GM19193 (cell line): Measurements from ENCODE around the gene IRAK1.

Experiments
- POLR2A ChIP-seq: IDR thresholded peaks from 4 replicates; pipeline ENCODE4 v1.6.1; 2011; ENCODE audit not compliant: insufficient read depth, insufficient read length; ENCODE audit errors: extremely low read depth

The IRAK1 gene

DNA sequence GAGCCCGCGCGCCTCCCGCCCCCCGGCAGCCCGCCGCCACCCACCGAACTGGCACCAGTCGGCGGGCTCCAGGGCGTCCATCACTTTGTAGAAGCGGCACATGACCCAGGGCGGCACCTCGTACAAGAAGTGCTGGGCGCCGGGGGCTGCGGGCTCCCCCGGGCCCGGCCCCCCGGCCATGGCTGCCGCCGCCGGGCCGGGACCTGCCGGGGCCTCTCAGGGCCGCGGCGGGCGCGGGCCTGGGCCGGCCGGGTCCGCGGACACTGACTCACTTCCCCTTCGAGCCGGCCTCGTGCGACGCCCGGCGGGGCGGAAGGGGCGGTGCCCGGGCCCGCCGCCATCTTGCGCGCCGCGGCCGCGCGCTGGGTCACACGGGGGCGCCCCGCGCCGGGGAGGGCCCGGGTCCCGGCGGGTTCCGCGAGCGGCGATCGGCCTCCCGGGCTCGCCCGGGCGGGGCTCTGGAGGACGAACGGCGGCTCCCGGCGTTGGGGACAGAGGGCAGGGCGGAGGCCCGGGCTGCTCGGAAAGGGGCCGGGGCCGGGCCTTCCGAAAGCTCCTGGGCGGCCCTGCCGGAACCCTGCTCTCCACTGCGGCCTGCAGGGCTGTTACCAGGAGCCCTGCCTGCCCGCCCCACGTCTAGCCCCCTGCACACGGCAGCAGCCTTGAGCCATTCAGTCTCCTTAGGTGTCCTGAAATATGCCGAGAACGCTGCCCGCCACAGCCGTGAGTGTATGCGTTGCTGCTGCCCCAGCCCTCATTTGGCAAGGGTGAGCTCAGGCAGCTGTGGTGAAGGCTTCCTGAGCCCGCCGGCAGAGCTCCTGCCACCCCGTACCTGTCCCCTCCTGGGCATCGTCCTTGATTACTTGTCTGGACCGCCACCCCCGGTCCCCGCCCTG is at the start of gene IRAK1:
Gene IRAK1, minus strand, starts transcription at position 270 of the 896 bp plus-strand sequence. Its CDS starts 90 bp downstream, at position 180.
- peak; percentile 57 for TF ChIP-seq POLR2A

DNA sequence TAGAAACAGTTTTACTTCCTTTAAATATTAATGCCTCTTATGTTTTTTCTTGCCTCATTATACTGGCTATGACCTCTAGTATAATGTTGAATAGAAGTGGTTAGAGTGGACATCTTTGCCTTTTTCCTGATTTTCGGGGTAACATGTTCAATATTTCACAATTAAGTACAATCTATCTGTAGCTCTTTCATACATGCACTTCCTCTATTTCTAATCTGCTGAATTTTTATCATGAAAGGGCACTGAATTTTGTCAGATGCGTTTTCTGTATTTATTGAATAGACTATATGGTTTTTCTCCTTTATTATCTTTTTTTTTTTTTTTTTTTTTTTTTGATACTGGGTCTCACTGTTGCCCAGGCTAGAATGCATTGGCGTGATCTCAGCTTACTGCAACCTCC is 48.9 kb upstream of the IRAK1 start:
- no peak for TF ChIP-seq POLR2A

DNA sequence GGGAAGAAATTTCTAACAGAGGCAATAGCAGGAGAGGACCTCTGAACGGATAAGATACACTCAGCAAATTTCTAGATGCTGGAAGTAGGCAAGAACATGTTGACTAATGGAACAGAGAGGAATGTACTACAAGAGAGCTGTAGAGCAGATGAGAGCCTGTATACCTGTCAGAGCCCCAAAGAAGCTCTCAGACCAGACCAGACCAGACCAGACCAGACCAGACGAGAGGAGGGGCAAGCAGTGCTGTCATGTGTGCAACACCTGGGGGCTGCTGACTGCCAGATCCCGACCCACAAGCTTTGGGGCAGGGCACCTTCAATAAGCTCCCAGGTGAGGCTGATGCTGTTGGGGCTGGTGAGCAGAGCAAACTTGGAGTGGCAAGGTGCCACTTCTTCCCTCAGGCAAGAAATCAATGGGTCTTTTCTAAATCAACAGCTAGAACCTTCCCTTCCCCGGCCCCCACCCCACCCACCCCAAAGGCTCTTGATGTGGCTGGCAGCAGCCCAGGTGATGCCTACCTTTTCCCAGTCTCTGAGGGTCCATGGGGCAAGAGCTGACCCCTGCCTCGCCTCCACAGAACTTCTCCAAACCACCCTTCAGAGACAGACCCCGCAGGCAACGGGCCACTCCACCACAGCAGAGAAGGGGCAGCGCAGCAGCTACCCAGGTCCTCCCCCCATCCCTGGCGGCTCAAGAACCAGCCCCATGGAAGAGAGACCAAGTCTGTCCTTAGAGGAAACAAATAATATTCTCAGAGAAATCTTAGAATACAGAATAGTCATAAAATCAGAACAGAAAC is 45.1 kb upstream of the IRAK1 start:
- TF ChIP-seq POLR2A, result no peak

DNA sequence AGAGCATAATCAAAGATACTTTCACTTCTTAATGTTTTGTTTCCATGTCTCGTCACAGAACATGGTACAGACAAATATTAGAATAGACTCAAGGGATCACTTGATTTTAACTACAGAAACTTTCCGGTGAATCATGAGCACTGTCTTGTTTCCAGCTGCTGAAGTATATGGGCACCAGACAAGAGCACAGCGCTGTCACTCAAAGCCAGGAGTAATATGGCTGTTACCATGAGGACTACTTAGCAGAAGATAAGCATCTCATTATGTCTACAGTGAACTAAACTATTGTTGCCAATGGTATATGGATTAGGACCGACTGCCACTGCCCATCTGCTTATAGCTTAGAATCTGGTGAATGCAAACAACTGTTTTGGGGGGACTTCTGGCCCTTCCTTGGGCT is 43.5 kb upstream of the IRAK1 start:
- no peak for TF ChIP-seq POLR2A

DNA sequence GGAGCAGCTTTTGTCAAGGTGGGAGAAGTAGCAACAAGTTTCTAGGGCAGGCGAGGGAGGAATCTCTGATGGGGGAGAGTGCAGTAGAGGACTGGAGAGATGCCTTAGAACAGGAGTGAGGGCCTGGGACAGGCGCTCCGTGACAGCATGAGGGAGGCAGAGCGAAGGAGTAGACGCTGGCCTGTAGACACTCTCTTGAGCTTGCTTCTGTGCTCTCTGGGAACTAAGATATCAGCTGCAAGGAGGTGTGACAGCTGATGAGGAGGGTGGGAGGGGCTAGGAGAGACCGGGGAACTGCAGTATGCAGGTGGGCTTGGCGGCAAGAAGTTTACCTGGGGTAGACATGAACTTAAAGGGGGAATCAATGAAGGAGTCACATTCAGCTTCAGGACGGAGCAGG is 42.1 kb upstream of the IRAK1 start:
- TF ChIP-seq POLR2A, result no peak

DNA sequence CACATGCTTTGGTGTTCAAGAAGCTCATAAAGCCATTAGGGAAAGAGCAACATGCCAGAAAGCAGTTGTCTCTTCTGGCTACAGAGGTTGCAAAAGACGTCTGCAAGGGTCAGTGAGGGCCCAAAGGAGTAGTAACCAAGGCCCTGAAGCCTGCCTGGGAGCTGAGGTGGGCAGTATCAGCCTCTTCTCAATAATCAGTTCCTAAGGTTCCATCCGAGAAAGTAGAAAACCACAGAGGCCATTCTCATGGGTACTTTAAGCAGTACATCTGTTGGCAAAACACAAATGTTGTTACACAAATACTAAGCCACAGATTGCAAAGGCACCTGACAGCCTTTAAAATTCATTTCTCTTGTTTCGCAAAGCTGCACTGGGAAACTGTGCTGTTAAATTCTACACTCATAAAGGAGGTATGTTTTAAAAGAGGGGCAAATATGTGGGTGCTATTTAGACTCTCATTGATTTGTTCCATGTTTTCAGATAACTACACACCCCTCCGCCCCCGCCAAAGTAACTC is 40.1 kb upstream of the IRAK1 start:
- no peak for TF ChIP-seq POLR2A

DNA sequence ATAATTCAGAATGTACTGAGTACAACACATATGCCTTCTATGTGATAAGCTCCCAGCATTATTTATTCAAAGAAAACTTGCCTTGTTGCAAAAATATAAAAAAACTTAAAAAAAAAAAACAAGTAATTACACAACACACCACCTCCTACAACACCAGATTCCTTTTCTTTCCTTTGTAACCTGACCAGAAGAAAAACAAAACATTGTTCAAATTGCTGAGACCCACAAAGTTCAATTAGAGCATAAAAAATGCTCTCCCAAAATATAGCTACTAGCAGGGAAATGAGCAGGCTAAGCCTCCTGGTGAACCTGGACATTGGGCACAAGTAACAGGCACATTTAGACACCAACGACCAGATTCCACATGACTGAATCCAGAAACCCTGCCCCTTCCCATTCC is 39.5 kb upstream of the IRAK1 start:
- TF ChIP-seq POLR2A, result no peak

DNA sequence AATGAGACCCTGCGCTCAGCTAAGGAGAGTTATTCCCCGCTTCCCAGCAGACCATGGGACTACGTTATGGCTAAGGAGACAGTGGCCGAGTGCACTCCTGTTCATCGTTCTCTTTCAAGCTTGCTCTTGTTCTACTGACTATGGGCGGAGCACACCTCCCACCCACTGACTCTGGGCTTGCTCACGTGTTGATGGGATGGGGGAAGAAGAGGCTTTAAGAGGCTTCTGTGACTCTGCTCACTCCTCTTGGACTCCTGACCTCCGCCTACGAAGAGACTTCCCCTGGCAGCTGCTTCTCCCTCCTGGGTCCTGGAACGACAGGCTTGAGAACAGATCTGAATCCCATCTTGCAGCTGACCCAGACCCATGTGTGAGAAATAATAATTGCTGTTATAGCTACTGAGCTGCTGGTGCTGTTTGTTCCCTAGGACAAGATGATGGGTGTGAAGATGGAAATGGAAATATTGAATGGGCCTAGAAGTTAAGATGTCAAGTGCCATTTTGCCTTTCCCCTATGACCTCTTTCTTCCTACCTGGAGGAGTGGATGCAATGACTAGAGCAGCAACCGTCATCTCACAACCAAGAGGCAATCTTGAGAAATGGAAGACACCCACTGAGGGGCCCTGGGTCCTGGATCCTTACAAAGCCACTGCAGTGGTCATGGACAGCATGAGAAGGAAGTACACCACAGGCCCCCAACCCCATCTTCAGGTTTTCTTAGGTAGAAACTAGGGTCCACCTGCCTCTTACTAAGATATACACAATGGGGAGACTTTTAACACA is 38.7 kb upstream of the IRAK1 start:
- no peak for TF ChIP-seq POLR2A

DNA sequence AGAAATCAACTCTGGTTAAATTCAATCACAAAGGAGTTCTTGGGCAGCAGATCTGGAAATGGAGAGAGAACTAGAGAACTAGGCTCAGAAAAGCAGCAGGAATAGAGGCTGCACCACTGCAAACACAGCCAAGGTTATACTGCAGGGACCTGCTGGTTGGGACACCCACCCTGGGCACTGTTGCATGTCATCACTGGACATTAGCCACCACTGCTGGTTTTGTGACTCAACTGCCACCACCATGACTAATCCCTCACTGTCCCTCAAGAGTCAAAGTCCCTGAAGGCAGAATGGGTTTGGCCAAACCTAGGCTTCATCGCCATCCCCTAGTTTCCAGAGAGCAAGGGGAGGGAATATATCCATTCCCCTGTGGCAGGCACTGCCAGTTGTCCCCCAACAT is 38.1 kb upstream of the IRAK1 start:
- no peak for TF ChIP-seq POLR2A

DNA sequence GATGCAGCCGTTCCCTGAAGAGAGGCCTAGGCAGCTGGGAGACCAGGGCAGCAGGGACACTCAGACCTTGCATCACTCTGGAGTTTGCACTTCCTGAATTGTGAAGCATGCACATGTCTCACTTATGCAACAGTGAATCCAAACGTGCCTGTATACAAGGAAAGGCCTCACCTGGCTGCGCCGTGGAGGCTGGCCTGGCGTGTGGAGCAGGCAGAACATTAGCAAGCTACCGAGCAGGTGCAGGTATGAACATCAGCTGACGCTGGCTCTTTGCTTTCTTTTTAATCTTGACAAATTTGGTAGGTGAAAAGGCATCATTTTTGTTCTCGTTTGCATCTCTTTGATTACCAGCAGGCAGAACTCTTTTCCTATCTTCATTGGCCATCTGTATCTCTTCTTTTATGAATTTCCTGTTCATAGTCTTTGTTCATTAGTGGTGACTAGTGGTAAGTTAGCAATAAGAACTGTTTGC is 37.1 kb upstream of the IRAK1 start:
- TF ChIP-seq POLR2A, result no peak

DNA sequence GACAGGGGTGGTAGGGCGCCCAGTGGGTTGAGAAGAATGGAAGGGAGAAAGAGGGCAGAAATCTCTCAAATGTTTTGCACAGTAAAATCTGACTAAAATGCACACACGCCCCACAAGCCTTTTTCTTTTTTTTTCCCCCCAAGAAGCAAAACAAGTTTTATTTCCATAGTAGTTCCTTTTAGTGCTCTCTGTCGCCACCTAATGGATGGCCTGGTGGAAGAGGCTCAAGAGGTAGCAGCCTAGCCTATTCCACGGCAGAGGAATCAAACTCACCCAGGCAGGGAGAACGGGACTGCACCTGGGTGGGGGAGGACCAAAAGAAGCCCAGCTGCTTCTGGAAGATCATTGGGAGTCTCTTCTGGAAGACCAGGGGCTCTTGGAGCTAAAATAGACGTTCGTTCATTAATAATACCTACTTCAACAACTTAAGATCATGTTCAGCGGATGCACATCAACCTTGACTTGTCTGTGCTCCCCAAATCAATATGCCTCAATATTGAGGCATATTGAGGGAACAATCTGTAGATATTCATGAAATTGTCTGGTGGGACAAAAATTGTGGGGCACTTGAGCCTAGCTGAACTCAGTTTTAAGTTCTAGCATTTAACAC is 31.6 kb upstream of the IRAK1 start:
- TF ChIP-seq POLR2A, result no peak

DNA sequence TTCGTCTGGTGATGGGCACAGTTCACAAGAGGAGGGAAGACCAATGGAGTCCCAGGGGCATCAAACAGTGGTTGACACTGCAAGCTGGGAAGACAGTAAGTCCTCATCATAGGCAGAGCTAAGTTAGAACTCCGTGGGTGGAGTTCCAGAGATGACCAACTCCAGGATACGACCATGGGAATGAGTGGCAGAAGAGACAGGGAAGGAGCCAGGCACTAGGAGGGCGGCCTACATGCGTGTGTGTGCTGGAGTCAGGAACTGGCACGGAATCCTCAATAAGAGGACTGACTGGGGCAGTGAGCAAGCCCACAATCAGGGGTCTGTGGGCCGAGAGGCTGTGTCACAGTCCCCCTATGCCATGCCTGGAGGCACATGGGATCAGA is 30.4 kb upstream of the IRAK1 start:
- no peak for TF ChIP-seq POLR2A

DNA sequence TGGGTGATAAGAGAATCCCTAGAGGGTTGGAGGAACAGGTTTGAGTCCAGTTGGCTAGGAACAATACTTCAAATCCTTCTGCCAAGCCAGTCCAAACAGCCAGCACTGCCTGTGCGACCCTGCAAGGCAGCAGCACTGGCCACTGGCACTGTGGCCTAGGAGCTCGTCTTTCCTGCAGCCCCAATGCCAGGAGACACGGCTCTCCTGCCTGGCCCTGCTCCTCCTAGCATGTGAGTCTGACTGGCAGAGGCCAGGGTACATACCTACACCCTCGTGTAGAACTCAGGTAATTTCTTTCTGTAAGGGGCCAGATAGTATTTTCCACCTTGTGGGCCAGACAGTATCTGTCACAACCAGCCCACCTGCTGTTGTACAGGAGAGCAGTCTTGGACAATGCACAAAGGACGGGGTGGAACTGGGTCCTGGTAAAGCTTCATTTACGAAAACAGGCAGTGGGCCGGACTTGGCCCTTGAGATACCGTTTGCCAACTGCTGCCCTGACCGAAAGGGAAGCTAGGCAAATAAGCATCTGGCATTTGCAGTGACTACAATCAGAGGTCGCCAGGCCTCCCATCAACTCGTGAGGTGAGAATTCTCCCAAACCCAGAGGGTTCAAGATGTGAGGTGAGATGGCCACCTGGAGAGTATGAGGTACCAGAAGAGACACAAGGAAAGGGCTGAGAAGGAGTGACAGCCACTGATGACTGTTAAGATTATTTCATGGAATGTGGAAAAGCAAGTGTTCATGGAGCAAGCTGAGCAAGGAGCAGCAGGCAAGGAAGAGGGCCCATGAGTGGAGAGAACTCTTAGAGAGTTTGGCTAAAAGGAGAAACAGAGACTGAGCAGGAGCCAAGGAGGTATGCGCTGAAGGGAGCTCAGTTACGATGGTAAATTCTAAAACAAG is 29.8 kb upstream of the IRAK1 start:
- TF ChIP-seq POLR2A, result no peak

DNA sequence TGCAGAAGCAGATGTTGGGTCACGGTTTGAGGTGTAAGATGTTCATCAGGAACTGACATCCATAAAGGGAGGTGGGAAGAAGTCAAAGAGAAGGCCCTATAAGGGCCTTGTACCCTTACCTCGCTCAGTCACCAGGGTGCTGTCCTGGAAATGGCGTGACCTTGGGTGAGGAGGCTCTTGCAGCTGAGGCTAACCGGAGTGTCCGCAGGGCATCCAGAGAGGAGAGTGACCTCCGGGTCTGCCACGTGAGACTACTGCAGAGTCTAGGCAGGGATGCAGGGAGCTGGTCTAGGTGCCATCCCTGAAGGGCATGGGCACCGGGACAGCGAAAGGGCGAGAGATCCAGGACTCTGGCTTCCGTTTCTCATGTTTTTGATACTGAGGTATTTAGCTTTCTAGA is 28.7 kb upstream of the IRAK1 start:
- TF ChIP-seq POLR2A, result no peak

DNA sequence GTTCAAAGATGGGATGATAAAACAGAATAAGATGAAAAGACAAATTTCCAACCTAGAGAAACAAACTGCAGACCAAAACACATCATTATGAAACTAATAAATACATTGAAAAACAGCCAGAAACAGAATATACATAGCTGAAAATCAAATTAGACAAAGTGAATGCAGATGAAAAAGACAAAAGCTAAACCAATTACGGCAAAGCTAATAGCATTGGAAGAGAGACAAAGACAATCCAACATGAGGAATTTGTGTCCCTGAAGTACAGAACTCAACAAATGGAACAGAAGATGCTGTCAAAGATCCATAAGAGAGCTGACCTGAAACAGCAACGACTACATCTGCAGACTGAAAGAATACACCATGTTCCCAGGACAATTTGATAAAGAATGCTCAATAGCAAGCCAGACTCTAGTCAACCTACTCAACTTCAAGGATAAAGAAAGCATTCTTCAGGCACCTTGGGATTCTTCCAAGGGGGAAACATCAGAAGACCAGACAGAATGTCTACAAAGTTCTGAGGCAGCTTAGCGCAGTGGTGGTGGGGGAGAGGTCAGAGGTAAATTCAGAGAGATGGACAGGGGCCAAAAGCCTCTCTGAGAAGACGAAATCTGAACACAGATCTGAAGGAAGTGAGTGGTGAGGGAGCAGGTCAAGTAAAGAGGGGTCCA is 27.4 kb upstream of the IRAK1 start:
- TF ChIP-seq POLR2A, result no peak
